Esophagus muscularis mucosa (tissue), 4 donors: ENCODE data around the gene KIF26B. TPM values are rescaled to one million over a fixed set of nuclear protein-coding genes. Genes with fewer than 3 reads are reported as not detected.
"Not testable (repeated sequence)": the region's sequence is repeated elsewhere in the genome, so short reads cannot be mapped to it uniquely, and the experiment has no call there.

Experiments
- DNase-seq: peaks from one replicate; pipeline ENCODE4 v3.0.0-alpha.2; 2017; ENCODE audit errors: extremely low spot score
- H3K27ac ChIP-seq, 4 donors: fragments of 200-600 bp; sonication (generic); replicated peaks in 1 of 4; 1 replicate in 3 of 4; 2 replicates in 1 of 4; pipeline ENCODE4 v1.5.1; 2016 to 2019; ENCODE audit warnings: mild to moderate bottlenecking in 1 of 4
- H3K27me3 ChIP-seq, 4 donors: fragments of 200-600 bp; sonication (generic); one replicate each; pipeline versions ENCODE4 v1.5.1 to v1.6.0; 2016 to 2019
- H3K36me3 ChIP-seq, 4 donors: fragments of 200-600 bp; sonication (generic); one replicate each; pipeline ENCODE4 v1.5.1; 2016 to 2019
- H3K4me1 ChIP-seq, 4 donors: fragments of 200-600 bp; sonication (generic); one replicate each; pipeline ENCODE4 v1.5.1; 2016 to 2019
- H3K4me3 ChIP-seq, 4 donors: fragments of 200-600 bp; sonication (generic); 1 replicate in 2 of 4; 2 replicates in 2 of 4; pipeline ENCODE4 v1.5.1; 2016 to 2019; ENCODE audit warnings: mild to moderate bottlenecking in 4 of 4, moderate library complexity in 1 of 4
- H3K9me3 ChIP-seq, 4 donors: fragments of 200-600 bp; sonication (generic); 1 replicate in 3 of 4; 2 replicates in 1 of 4; pipeline ENCODE4 v1.5.1; 2016 to 2019
- CTCF ChIP-seq, 3 experiments: fragments of 200-600 bp in 2 of 3; fragments of 450-650 bp in 1 of 3; sonication (generic) in 2 of 3; IDR thresholded peaks; one replicate each; pipeline ENCODE4 v1.5.1; 2017 to 2019; ENCODE audit warnings: antibody characterized with exemption in 3 of 3, mild to moderate bottlenecking in 2 of 3, moderate library complexity in 1 of 3
- EP300 ChIP-seq: sonication (generic); formaldehyde crosslinking; IDR thresholded peaks from one replicate; pipeline ENCODE4 v1.6.1; 2017; ENCODE audit warnings: antibody characterized with exemption
- POLR2A ChIP-seq: fragments of 450-650 bp; IDR thresholded peaks from one replicate; pipeline ENCODE4 v1.6.1; 2017; ENCODE audit warnings: antibody characterized with exemption, moderate library complexity, mild to moderate bottlenecking, low read depth
- POLR2AphosphoS5 ChIP-seq, 2 donors: sonication (generic); formaldehyde crosslinking; IDR thresholded peaks; one replicate each; pipeline ENCODE4 v1.6.1; 2017; ENCODE audit warnings: antibody characterized with exemption in 2 of 2
- WGBS: methylation state at CpG from one replicate; pipeline ENCODE4 v1.1.5; 2018; 5-methylcytosine and 5-hydroxymethylcytosine counted together
- intact Hi-C: fragments of 100-400 bp; cut with DNase I; formaldehyde crosslinking; loops from one replicate; pipeline ENCODE4 v1.15.1; 2023
- total RNA-seq, 4 donors: library from RNA; depleted of rRNA; stranded (reverse); fragments of >200 nt; gene quantifications; one replicate each; pipeline versions ENCODE4 v1.1.0 to v1.2.1, GENCODE V29; 2016

Gene KIF26B
- total RNA-seq, 4 donors from 2014 or later: 0.13 to 3.7 (median 1.3) TPM

GRCh38 chr1:245717611-245718010 is 562.8 kb downstream of the KIF26B start:
- Histone ChIP-seq H3K36me3 (no peaks in the 10 kb centered on the region), H3K27ac (no peak overlapping the region), H3K27me3 (no peaks in the 10 kb centered on the region), H3K9me3 (no peaks in the 10 kb centered on the region), H3K4me3 (no peak overlapping the region), H3K4me1 (no peaks in the 10 kb centered on the region)
- 92% methylated on average over 3 of the region's 3 CpGs for WGBS
- intact Hi-C loops: no loop called here
- DNase-seq: no peak
- TF ChIP-seq POLR2A (no peak), CTCF (IDR thresholded peaks at IDR 0.05) (no peak), EP300 (no peak), POLR2AphosphoS5 (IDR thresholded peaks at IDR 0.05) (no peak)

- Histone ChIP-seq H3K9me3 (no peaks in the 10 kb centered on the region), H3K27ac (no peak overlapping the region), H3K4me3 (no peak overlapping the region), H3K27me3 (no peaks in the 10 kb centered on the region), H3K4me1 (no peaks in the 10 kb centered on the region), H3K36me3 (no peaks in the 10 kb centered on the region)
- 82% methylated on average over 3 of the region's 3 CpGs for WGBS
- intact Hi-C loops: no loop called here
- no peak for DNase-seq
- no peak for TF ChIP-seq CTCF (IDR thresholded peaks at IDR 0.05)
- TF ChIP-seq POLR2AphosphoS5 (IDR thresholded peaks at IDR 0.05): no peak
- TF ChIP-seq POLR2A: no peak
Measured at GRCh38 chr1:245718123-245718522, 563.3 kb downstream of the KIF26B start.

GRCh38 chr1:245718951-245719350 is 564.2 kb downstream of the KIF26B start:
- intact Hi-C loops: no loop called here
- Histone ChIP-seq H3K27me3 (no peaks in the 10 kb centered on the region), H3K4me3 (no peak overlapping the region), H3K9me3 (no peaks in the 10 kb centered on the region), H3K27ac (no peak overlapping the region), H3K36me3 (no peaks in the 10 kb centered on the region), H3K4me1 (no peaks in the 10 kb centered on the region)
- 96% methylated on average over 4 of the region's 4 CpGs for WGBS
- no peak for TF ChIP-seq CTCF (IDR thresholded peaks at IDR 0.05)
- no peak for TF ChIP-seq POLR2AphosphoS5 (IDR thresholded peaks at IDR 0.05)
- no peak for TF ChIP-seq POLR2A
- no peak for TF ChIP-seq EP300
- no peak for DNase-seq

- H3K27ac ChIP-seq: no peak overlapping the region
- H3K4me3 ChIP-seq: no peak overlapping the region
- intact Hi-C loops: no loop called here
- WGBS: 69% methylated on average over 4 of the region's 4 CpGs
- no peaks in the 10 kb centered on the region for H3K36me3 ChIP-seq
- no peaks in the 10 kb centered on the region for H3K4me1 ChIP-seq
- no peaks in the 10 kb centered on the region for H3K27me3 ChIP-seq
- no peak for DNase-seq
- TF ChIP-seq POLR2A: no peak
- no peak for TF ChIP-seq POLR2AphosphoS5 (IDR thresholded peaks at IDR 0.05)
- TF ChIP-seq CTCF (IDR thresholded peaks at IDR 0.05): no peak
- TF ChIP-seq EP300: no peak
- no peaks in the 10 kb centered on the region for H3K9me3 ChIP-seq
Measured at GRCh38 chr1:245721488-245721887, 566.7 kb downstream of the KIF26B start.

GRCh38 chr1:245728035-245728434 is 573.2 kb downstream of the KIF26B start:
- H3K4me1 ChIP-seq, H3K4me3 ChIP-seq, H3K27me3 ChIP-seq, DNase-seq, H3K36me3 ChIP-seq, intact Hi-C loops, H3K27ac ChIP-seq: not testable (repeated sequence)
- WGBS: 98% methylated on average over 3 of the region's 3 CpGs
- peaks cover 0 to 33% (median 9%) of the 10 kb centered on the region in 4 donors for H3K9me3 ChIP-seq
